OCI-LY7 (cell line): ENCODE data around the gene SPAM1. TPM values are rescaled to one million over a fixed set of nuclear protein-coding genes. Genes with fewer than 3 reads are reported as not detected.
A peak's percentile ranks its signal among the peaks of the same experiment; 100 is the strongest.

Source experiments
- BruUV-seq: library from RNA; stranded (reverse); fragments of 400-500 nt; replicated peaks from 2 replicates; lab custom pipeline; 2021; lab: Mats Ljungman, UMichigan
- CTCF ChIA-PET: fragments of 300-600 bp; sonication (Branson Sonifier 250); formaldehyde crosslinking; loops from one replicate; lab custom pipeline; 2022; ENCODE audit warnings: antibody characterized with exemption; ENCODE audit not compliant: unreplicated experiment; lab: Charles Lee
- POLR2A ChIA-PET: fragments of 300-600 bp; sonication (Branson Sonifier 250); formaldehyde crosslinking; loops from one replicate; lab custom pipeline; 2022; ENCODE audit warnings: antibody characterized with exemption; lab: Charles Lee
- DNase-seq: peaks from one replicate; pipeline ENCODE4 v3.0.0-alpha.2; 2015; ENCODE audit warnings: low spot score
- H2AFZ ChIP-seq: fragments of 200-600 bp; sonication (generic), shearing (Covaris generic); 2 replicates; pipeline ENCODE4 v1.6.1; 2014; ENCODE audit warnings: mild to moderate bottlenecking, antibody characterized with exemption, low read length, moderate library complexity
- H3K27ac ChIP-seq: fragments of 200-600 bp; sonication (generic); 2 replicates; pipeline ENCODE4 v1.5.1; 2014; ENCODE audit warnings: mixed run types, low read depth, mild to moderate bottlenecking, moderate library complexity, low read length, inconsistent platforms; ENCODE audit not compliant: poor library complexity, severe bottlenecking
- H3K36me3 ChIP-seq: fragments of 200-600 bp; sonication (generic); 2 replicates; pipeline ENCODE4 v1.6.1; 2014; ENCODE audit warnings: mild to moderate bottlenecking, antibody characterized with exemption, low read length, moderate library complexity, mixed read lengths; ENCODE audit not compliant: insufficient read depth
- H3K4me1 ChIP-seq: fragments of 200-600 bp; sonication (generic); 2 replicates; pipeline ENCODE4 v1.5.1; 2014; ENCODE audit warnings: mild to moderate bottlenecking, low read length; ENCODE audit not compliant: insufficient read depth, poor library complexity, severe bottlenecking
- H3K4me2 ChIP-seq: fragments of 200-600 bp; sonication (generic); 2 replicates; pipeline ENCODE4 v1.6.1; 2014; ENCODE audit warnings: mild to moderate bottlenecking, low read length
- H3K4me3 ChIP-seq: fragments of 200-600 bp; sonication (generic); 2 replicates; pipeline ENCODE4 v1.5.1; 2014; ENCODE audit warnings: mild to moderate bottlenecking, low read depth, low read length; ENCODE audit not compliant: poor library complexity, severe bottlenecking
- H3K79me2 ChIP-seq: fragments of 200-600 bp; sonication (generic); 2 replicates; pipeline ENCODE4 v1.6.1; 2016; ENCODE audit warnings: low read depth, mild to moderate bottlenecking, low read length, moderate library complexity, mixed read lengths; ENCODE audit not compliant: insufficient read depth
- H3K9me2 ChIP-seq: fragments of 200-600 bp; sonication (generic); 2 replicates; pipeline ENCODE4 v1.6.1; 2016; ENCODE audit warnings: mild to moderate bottlenecking, low read length, mixed read lengths; ENCODE audit not compliant: insufficient read depth
- H3K9me3 ChIP-seq: fragments of 200-600 bp; sonication (generic); 2 replicates; pipeline ENCODE4 v1.6.1; 2014; ENCODE audit warnings: mild to moderate bottlenecking, mixed run types, low read length, mixed read lengths
- H4K20me1 ChIP-seq: fragments of 200-600 bp; sonication (generic); 2 replicates; pipeline ENCODE4 v1.6.1; 2014; ENCODE audit warnings: mild to moderate bottlenecking, antibody characterized with exemption, low read length, moderate library complexity, mixed read lengths; ENCODE audit not compliant: insufficient read depth
- CTCF ChIP-seq: fragments of 200-600 bp; sonication (generic); conservative IDR thresholded peaks from 2 replicates; pipeline ENCODE4 v1.5.1; 2014; ENCODE audit warnings: mild to moderate bottlenecking, antibody characterized with exemption, low read length, moderate library complexity, mixed read lengths
- EZH2phosphoT487 ChIP-seq: fragments of 200-600 bp; sonication (generic); IDR thresholded peaks from 2 replicates; pipeline ENCODE4 v1.6.1; 2018; ENCODE audit warnings: low read depth, borderline replicate concordance, mild to moderate bottlenecking, mixed run types, antibody characterized with exemption, low read length, moderate library complexity, mixed read lengths
- intact Hi-C: fragments of 100-400 bp; cut with micrococcal nuclease; formaldehyde crosslinking; loops from one replicate; pipeline ENCODE4 v1.10.0; 2022; ENCODE audit not compliant: unreplicated experiment
- total RNA-seq, 2 experiments: library from RNA; depleted of rRNA in 1 of 2; stranded (reverse); fragments of >200 nt in 1 of 2; shearing (Covaris generic) in 1 of 2; gene quantifications; 2 replicates each; pipeline ENCODE4 v1.2.3, GENCODE V29; 2014 to 2022

The SPAM1 gene
- total RNA-seq, 2 experiments from 2014 or later = not detected

- intact Hi-C loops = no loop called here
- no peaks in the 10 kb centered on the region for H3K36me3 ChIP-seq
- no peak overlapping the region for H2AFZ ChIP-seq
- H3K27ac ChIP-seq = no peak overlapping the region
- H3K4me2 ChIP-seq = no peak overlapping the region
- ChIA-PET CTCF (no interaction called here), POLR2A (no interaction called here)
- TF ChIP-seq CTCF (no peak), EZH2phosphoT487 (no peak)
- no peaks in the 10 kb centered on the region for H3K4me1 ChIP-seq
- H3K9me3 ChIP-seq = no peaks in the 10 kb centered on the region
- no peaks in the 10 kb centered on the region for H3K9me2 ChIP-seq
- no peaks in the 10 kb centered on the region for H3K79me2 ChIP-seq
- H4K20me1 ChIP-seq = no peaks in the 10 kb centered on the region
- no peak overlapping the region for H3K4me3 ChIP-seq
- no TSS peak for BruUV-seq
- no peak for DNase-seq
Observed at GRCh38 chr7:123905714-123906113, 19.3 kb upstream of the SPAM1 start.

- CTCF ChIA-PET = no interaction called here
- Histone ChIP-seq H3K9me2 (no peaks in the 10 kb centered on the region), H3K4me3 (no peak overlapping the region), H4K20me1 (no peaks in the 10 kb centered on the region), H3K36me3 (no peaks in the 10 kb centered on the region), H3K4me2 (no peak overlapping the region), H3K9me3 (no peaks in the 10 kb centered on the region), H3K27ac (no peak overlapping the region), H3K4me1 (no peaks in the 10 kb centered on the region), H3K79me2 (no peaks in the 10 kb centered on the region), H2AFZ (no peak overlapping the region)
- BruUV-seq = no TSS peak
- DNase-seq = peak; percentile 6
- intact Hi-C loops = no loop called here
- POLR2A ChIA-PET = interaction anchor here (0.7 kb wide), 1 partner anchor 37 kb away, joined by 3 read pairs; no protein-coding TSS in a partner anchor
- TF ChIP-seq EZH2phosphoT487 (no peak), CTCF (peak; percentile 65)
Observed at GRCh38 chr7:123916240-123916724, 8.8 kb upstream of the SPAM1 start.

- Histone ChIP-seq H3K9me3 (no peaks in the 10 kb centered on the region), H3K9me2 (no peaks in the 10 kb centered on the region), H3K36me3 (no peaks in the 10 kb centered on the region), H4K20me1 (no peaks in the 10 kb centered on the region), H3K4me1 (no peaks in the 10 kb centered on the region), H3K4me2 (no peak overlapping the region), H3K4me3 (no peak overlapping the region), H2AFZ (no peak overlapping the region), H3K79me2 (no peaks in the 10 kb centered on the region), H3K27ac (no peak overlapping the region)
- POLR2A ChIA-PET = no interaction called here
- intact Hi-C loops = no loop called here
- CTCF ChIA-PET = no interaction called here
- no TSS peak for BruUV-seq
- no peak for TF ChIP-seq CTCF
- no peak for TF ChIP-seq EZH2phosphoT487
- no peak for DNase-seq
Observed at GRCh38 chr7:123917878-123918277, 7.2 kb upstream of the SPAM1 start.
